HG03342 (cell line): ENCODE measurements around the gene TMEM52.
"Not testable (repeated sequence)": the region's sequence is repeated elsewhere in the genome, so short reads cannot be mapped to it uniquely, and the experiment has no call there.

ENCODE experiments used
- ATAC-seq: cut with Tn5 transposase; IDR thresholded peaks from one replicate; pipeline ENCODE4 v1.9.1; 2021; ENCODE audit warnings: mild to moderate bottlenecking, moderate library complexity; ENCODE audit not compliant: unreplicated experiment

TMEM52 gene

DNA sequence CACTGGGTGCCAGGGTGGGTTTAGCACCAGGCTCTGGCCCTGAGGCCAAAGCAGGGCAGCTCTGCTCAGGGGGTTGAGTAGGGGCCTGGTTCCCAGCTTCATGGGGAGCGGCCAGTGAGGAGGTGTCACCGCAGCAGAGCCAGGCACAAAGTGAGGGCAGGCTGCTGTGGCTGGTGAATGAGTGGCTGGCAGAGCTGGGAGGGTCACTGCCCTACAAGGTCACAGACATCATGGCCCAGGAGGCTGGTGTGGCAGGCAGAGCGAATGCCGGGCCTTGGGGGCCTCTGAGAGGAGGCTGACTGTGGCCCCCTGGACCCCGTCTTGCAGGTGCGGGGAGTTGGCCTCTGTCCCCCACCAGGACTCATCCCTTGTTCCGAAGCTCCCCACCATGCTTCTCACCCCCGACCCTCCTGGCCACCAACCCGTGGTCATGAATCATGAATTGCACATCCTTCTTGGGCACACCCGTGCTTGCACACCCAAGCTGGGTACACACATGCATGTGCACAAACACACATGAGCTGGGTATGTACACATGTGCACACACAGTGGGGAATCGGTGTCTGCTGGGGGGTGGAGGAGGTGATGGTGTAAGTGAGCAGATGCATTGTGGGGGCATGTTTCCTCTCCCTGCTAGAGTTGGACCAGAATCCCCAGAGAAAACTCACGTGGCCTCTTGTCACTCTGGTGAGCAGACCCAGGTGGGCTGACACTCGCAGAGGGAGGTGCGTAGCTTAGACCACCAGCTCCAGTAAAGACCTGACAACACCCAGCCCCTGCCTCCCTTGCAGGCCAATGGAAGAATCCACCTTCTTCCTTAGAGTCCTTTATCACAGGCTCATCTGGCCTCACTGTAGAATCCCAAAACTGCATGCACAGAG lies 23.4 kb downstream of the TMEM52 start:
- ATAC-seq = no peak

DNA sequence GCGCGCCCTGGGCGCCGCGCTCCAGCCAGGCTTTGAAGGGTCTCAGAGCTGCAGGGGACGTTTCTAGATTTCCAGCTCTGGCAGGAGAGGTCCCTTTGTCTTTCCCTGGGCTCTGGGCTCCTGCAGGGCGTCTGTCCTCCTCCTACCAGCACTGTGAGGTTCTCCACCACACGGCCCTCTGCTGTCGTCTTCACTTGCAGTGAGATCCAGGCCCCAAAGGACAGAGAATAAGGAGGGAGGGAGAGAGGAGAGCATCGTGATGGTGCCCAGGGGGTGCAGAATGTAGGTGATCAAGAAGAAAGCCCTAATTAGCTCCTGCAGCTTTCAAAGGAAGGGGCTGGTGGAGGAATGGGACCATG lies 24.0 kb downstream of the TMEM52 start:
- no peak for ATAC-seq

DNA sequence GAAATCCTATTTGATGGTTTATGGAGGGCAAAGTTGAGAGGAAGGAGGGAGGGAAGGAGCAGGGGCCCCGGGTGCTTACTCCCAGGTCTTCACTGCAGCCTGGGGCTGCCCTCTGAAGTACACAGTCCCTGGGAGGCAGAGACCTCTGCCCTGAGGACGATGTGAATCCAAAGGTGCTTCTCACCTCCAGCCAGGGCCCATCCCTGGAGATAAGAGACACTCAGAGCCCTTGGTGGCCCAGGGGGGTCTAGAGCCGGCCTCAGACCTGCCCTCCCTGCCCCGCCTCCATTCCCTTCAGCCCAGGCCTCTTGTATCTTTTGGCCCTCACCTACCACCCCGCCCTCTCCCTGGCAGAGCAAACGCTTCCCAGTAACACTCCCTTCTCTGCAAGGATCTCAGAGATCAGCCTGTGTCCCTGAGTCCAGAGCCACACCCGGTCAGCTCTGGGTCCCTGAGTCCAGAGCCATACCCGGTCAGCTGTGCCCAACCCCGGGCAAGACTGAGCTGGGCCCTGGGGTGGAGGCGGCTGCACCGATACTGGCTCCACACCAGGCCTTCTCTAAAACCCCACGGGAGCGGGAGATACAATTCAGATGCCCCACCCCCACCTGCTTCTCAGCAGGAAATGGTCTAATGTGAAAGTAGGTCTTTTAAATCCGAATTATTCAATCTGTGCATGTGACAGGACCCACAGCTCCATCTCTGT lies 24.6 kb downstream of the TMEM52 start:
- no peak for ATAC-seq

DNA sequence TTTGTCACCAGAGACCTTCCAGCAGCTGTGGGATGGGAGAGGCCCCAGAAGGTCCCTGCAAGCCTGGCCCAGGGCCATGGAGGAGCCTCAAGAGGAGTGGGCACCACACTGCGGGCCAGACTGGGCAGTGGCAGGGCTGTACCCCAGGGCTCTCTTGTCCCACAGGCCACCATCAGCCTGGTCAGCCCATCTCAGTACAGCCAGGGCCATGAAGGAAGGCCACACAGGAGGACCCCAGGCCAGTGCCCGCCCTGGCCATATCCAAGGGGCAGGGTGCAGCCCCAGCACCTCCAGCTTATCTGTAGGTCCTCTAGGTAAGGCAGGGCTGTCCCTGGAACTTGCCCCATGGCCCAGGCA lies 25.1 kb downstream of the TMEM52 start:
- ATAC-seq = no peak

DNA sequence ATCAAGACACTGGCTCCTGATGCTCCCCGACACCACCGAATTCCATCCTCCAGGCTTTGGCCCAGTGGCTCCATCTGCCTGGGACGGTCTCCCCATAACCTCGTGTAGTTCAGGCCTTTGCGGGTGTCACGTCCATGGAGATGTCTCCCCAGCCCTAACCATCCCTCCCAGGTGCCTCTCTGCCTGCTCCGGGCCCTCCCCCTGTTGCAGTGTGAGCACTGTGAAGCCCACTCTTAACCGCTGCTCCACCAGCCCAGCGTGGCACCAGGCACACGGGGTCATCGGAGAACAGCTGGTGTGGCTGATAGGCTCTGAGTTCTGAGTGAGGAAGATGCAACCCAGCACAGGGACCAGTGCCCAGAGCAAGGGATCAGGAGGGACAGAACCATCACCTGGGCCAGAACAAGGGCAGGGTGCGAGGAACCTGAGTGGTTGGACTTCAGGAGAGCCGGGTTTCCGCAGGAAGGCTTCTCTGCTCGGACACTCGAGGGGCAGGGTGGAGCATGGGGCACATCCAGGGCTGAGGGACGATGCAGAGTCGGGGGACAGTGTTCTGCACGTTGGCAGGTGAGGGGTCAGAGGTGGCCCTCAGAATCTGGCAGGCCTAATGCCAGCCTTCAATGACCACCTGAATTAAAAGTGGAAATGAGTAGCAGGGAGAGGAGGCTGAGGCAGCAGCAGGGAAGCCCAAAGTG lies 25.6 kb downstream of the TMEM52 start:
- ATAC-seq = no peak

DNA sequence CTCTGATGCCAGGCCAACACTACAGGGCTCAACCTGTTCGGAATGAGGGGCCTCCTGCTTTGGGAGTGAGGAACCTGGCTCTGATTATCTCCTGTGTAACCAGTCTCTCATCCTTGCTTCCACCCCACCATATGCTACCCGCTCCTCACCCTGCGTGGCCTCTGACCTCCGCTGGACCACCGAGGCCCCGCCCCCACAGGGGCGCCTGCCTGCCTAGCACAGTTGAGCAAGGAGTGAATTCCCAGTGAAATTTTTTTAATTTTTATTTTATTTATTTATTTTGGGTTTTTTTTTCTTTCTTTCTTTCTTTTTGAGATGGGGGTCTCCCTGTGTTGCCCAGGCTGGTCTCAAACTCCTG lies 26.3 kb downstream of the TMEM52 start:
- ATAC-seq = no peak

DNA sequence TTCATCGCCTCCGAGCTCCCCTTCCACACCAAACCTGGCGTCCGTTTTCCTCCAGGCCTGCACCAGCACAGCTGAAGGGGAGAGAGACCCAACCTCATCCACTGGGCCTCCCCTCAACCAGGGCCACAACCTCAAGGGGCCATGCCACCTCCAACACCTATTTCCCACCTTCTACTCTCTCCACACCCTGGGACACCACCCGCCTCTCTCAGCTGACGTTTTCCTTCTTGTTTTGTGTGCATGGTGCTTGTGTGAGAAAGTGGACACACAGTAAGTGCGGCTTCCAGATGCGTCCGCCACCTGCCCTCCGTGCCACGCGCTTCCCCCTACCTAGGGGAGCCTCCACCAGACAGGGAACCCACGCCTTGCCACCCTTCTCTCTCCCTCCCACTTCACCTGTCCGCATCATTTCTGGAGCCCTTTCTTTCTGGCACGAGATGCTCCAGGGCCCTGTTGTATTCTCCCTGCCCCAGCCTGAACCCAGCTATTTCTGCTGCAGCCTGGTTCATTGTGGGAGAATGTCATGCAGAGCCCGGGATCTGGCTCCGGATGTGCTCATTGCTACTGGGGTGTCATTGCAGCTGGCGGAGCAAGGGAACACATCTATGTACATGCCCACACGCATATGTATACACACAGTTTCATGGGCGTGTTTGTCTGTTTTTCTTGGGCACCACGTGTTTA lies 26.9 kb downstream of the TMEM52 start:
- no peak for ATAC-seq

DNA sequence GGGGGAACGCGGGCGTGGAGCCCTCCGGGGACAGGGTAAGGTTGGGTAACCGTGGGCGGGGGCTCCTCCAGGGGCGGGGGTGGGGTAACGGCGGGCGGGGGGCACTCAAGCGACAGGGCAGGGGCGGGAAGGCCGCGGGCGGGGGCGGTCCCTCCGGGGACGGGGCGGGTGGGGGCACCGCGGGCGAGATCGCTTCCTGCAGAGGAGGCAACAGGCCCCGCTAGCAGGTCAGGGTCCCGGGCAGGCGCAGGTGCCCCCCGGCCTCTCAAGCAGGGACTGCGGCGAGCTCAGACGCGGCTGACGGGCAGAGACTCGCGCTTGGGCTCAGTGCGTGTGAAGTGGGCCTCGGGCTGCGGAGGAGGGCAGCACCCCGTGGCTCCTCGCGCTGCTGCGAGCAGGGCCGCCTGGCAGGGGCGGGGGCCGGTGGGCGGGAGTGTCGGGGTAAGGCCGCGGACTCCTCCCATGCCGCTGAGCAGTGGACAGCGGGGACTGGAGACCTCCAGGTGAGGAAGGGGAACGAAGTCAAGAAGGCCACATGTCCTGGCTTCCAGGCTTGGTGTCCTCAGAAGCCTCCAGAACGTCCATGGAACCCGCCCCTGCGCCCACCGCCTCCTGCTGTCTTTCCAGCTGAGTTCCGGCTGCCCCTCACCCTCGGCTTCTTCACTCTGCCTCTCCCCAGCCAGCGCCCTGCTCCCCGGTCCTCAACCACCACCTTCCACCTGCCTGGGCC lies 27.6 kb downstream of the TMEM52 start:
- ATAC-seq = no peak

DNA sequence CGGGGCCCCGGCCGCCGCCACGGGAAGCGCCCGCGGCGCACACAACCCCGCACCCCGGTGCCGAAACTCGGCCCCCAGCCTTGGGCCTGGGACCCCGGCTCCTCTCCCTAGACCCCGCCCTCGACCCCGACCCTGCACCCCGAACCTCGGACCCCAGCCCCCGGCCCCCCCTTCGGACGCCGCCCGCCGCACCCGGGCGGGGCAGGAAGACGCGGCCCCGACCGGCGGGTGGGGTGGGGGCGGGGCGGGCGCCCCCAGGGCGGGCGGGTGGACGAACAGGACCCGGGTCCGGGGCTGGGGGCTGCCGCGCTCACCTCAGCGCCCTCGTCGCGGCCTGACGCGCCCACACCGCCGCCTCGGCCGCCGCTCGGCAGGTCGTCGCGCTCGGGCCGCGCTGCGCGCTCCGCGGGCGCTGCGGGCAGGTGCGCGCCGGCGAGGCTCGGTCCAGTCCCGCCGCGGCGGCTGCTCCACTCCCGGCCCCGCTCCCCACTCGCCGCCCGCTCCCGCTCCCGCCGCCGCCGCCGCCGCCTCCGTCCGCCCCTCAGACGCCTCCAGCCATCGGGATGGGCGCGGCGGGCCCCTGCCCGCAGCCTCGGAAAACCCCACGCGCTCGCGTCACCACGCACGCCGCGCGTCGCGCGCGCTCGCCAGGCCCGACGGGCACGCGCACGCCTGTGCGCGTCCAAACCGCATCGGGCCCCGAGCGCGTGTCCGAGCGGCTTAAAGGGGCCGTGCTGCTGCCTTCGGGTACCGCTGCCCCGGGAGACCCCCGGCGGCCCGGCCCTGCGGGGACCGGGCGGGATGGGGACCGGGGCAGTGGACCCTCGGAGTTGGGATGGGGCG lies 28.4 kb downstream of the TMEM52 start, which contains the start of gene GNB1:
TSS of gene GNB1 (minus strand) at position 582 of the 843 bp plus-strand sequence. CDS start 65,634 bp downstream, outside the sequence.
- ATAC-seq = peak; percentile 66

DNA sequence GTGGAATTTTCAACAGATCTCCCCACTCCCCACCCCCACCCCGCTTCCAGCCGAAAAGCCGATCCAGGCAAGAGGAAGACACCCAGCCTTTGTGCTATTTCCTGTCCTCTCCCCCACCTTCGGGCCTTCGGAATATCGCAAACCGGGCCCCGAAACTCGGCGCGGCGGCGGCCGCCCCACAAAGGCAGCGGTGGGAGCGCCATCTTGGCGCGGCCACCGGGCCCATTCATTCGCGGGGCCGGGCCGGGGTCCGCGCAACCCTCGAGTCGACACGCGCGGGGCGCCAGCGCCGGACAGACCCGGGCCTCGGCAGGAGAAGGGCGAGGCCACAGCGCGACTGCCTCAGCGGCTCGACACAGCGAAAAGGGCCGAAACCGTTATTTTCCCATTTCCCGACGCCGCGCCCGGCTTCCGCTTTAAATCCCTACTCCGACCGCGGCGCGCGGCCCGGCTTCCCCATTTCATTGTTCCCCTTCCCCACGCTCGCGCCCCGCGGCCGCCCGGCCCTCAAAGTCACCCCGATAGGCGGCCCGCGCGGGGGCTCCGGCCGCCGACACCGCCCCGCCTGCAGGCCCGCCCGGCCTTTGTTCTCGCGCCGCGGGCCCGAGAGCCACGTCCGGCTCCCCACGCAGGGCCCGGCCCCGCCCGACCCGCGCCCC lies 29.1 kb downstream of the TMEM52 start:
- ATAC-seq = peak; percentile 26

DNA sequence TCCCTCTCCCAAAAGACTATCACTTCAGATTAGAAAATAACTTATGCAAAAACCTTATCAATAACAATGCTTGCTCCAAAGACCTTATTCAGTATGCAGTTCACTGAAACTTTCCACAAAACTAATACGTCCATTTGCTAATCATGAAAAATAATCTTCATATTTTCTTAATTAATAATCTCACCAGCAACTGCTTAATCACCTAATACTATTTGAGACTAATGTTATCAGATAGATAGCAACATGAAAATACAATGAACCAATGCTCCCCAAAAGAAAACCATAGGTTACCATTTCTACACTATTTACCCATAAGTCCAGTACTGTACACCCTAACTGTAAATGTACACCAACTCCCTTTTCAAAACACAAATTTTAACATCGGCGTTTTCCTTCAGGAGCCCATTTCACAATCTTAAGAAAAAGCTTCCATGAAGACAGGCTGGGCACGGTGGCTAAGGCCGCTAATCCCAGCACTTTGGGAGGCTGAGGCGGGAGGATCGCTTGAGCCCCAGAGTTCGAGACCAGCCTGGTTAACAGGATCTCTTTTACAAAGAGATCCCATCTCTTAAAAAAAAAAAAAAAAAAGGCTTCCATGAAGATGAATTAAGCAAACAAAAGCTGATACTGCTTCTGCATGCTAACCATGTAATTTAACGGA lies 29.9 kb downstream of the TMEM52 start:
- ATAC-seq = no peak

DNA sequence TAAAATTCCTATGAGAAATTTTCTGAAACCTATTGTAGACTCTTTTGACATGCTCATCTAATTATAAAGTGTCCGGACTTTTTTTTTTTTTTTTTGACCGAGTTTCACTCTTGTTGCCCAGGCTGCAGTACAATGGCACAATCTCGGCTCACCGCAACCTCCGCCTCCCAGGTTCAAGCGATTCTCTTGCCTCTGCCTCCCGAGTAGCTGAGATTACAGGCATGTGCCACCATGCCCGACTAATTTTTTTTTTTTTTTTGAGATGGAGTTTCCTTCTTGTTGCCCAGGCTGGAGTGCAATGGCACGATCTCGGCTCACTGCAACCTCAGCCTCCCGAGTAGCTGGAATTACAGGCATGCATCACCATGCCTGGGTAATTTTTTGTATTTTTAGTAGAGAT lies 35.2 kb downstream of the TMEM52 start:
- not testable (repeated sequence) for ATAC-seq

DNA sequence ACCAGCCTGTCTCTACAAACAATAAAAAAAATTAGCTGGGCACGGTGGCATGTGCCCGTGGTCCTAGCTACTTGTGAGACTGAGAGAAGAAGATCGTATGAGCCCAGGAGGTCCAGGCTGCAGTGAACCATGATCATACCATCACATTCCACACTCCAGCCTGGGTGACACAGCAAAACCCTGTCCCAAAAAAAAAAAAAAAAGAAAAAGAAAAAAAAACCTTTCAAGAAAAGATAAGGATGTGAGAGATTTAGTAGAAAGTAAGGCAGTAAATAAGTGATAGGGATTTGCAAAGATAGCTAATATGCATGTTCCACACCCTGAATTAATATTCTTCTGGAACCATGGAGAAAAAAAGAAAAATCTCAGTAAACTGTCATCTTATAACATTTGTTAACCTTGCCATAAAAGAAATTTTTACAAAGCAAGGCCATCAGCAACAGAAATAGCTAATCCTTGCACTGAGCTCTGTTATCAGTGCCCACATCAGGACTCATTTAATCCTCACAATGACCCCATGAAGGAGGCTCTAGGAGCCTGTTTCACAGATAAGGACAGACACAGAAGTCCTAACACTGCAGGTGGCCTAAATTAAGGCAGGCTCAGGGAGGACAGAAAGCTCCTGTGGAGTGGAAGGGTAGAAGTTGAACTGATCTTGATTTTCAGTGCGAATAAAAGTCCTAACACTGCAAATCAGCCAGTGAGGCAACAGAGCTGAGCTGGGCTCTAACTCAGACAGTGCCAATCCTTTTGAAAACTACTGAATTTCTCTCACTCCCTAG lies 35.8 kb downstream of the TMEM52 start:
- no peak for ATAC-seq

DNA sequence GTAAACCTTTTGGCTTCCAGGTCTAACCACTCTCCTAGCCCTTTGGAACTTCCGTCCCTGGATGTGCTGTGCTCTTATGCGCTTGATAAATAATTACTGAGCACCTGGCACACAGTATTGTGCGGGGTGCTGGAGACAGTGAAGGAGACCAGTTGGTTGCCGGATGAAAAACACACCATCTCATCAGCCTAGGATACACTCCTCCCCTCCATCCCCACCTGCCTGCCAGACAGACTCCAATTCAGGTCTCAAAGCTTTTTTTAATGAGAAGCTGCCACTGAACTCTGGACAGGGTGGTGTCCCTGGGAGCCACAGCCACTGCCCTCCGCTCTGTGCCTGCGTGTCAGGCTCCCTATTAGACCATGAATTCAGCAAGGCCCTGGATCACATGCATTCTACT lies 37.4 kb downstream of the TMEM52 start:
- no peak for ATAC-seq

DNA sequence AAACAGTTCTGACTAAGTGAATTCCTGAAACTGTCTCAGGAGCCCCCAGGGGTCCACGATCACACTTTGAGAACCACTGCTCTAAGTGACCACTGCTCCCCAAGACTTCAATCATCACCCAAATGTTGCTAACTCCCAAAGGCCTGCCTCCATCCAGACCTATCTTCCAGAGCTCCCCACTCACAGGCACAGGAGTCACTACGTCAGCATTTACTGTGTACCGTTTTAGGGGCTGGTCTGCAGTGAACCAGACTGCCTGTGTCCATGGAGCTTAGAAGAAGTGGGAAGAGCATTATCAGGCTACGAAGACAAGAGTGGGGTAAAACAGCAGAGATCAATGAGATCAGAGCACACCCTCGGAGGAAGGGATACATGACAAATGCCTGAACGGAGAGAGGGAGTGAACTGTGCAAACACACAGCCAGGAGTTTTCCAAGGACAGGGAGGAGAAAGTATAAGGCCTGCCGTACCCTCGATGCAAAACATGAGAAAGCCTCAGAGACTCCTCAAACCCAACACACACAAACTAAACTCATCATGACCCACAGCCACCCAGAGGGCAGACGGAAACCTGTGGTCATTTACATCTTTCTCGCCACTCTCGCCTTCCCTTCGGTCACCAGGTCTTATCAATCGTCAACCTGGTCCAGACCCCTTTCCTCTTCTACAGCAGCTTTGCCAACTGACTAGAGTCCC lies 38.3 kb downstream of the TMEM52 start:
- ATAC-seq = no peak

DNA sequence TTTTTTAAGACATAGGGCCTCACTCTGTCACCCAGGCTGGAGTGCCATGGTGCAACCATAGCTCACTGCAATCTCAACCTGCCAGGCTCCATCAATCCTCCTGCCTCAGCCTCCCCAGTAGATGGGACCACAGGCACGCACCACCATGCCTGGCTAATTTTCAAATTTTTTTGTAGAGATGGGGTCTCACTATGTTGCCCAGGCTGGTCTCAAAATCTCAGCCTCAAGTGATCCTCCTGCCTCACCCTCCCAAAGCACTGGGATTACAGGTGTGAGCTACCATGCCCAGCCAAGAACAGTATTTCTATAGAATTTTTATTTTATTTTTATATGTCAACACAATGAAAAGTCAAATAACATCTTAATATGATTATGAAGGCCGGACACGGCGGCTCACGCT lies 39.1 kb downstream of the TMEM52 start:
- ATAC-seq = no peak

DNA sequence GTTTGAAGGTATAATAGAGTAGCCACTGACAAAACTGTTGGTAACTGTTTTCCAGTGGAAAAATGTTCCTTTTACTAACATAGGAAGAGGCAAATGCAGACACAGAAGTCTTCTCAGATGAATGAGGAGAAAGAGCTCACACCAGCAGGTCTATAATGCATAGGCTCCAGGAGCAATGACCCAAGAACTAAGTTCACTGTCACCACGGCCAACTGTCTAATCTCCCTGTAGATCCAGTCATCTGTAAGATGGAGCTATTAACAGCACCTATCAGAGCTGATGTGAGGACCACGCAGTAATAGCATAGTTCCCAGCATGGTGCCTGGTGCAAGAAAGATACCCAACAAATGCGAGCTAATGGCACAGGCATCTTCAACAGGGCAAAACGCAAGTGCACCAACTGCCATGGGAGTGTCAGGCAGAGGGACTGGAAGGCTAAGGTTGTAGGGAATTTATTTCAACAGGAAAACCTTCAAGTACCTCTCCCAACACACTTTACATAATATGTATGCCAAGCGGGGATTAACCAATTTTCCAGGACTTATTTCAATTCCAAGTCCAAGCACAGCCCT lies 41.1 kb downstream of the TMEM52 start:
- no peak for ATAC-seq
